Cardiac fibroblast (primary cell): ENCODE results near the gene THEM5.
A peak's percentile ranks its signal among the peaks of the same experiment; 100 is the strongest.
"Not testable (repeated sequence)": the region's sequence is repeated elsewhere in the genome, so short reads cannot be mapped to it uniquely, and the experiment has no call there.

Experiments used
- DNase-seq, 2 donors: peaks; one replicate each; pipeline versions ENCODE4 v3.0.0 to v3.0.0-alpha.2; 2010; ENCODE audit warnings: low read depth in 2 of 2
- H3K4me3 ChIP-seq, 2 donors: replicated peaks in 1 of 2; 1 replicate in 1 of 2; 2 replicates in 1 of 2; pipeline ENCODE4 v1.5.1; 2011; ENCODE audit warnings: low read depth in 2 of 2, low read length in 2 of 2, mild to moderate bottlenecking in 2 of 2, moderate library complexity in 1 of 2
- CTCF ChIP-seq: IDR thresholded peaks from one replicate; pipeline ENCODE4 v1.5.1; 2011; ENCODE audit warnings: low read depth, mild to moderate bottlenecking, low read length, inconsistent platforms

Gene THEM5

GRCh38 chr1:151891512-151891911 lies 38.0 kb upstream of the THEM5 start:
- TF ChIP-seq CTCF: no peak
- no peak overlapping the region for H3K4me3 ChIP-seq
- DNase-seq: no peak

- H3K4me3 ChIP-seq: no peak overlapping the region
- peak; percentile 11 to 42 for DNase-seq
- TF ChIP-seq CTCF: peak; percentile 33
Observed at GRCh38 chr1:151888972-151889570, 35.6 kb upstream of the THEM5 start.

GRCh38 chr1:151887028-151887427 lies 33.5 kb upstream of the THEM5 start:
- TF ChIP-seq CTCF: no peak
- DNase-seq: peak; percentile 79 to 94
- no peak overlapping the region for H3K4me3 ChIP-seq

- TF ChIP-seq CTCF: no peak
- H3K4me3 ChIP-seq: no peak overlapping the region
- peak in 1 of 2 donors; percentile 46 for DNase-seq
Observed at GRCh38 chr1:151885479-151885878, 32.0 kb upstream of the THEM5 start.

- not testable (repeated sequence) for H3K4me3 ChIP-seq, DNase-seq
Observed at GRCh38 chr1:151884879-151885278, 31.4 kb upstream of the THEM5 start.

- not testable (repeated sequence) for H3K4me3 ChIP-seq, DNase-seq
Observed at GRCh38 chr1:151884445-151884844, 30.9 kb upstream of the THEM5 start.

GRCh38 chr1:151883898-151884297 lies 30.4 kb upstream of the THEM5 start:
- H3K4me3 ChIP-seq, DNase-seq: not testable (repeated sequence)

- H3K4me3 ChIP-seq, DNase-seq: not testable (repeated sequence)
Observed at GRCh38 chr1:151882918-151883317, 29.4 kb upstream of the THEM5 start.

GRCh38 chr1:151882466-151882865 lies 29.0 kb upstream of the THEM5 start:
- H3K4me3 ChIP-seq: no peak overlapping the region
- no peak for TF ChIP-seq CTCF
- DNase-seq: peak in 1 of 2 donors; percentile 30
